Ectodermal cell (in vitro differentiated cells): ENCODE results near the gene ARHGEF19.

ENCODE experiments used
- H3K27ac ChIP-seq: 2 replicates; pipeline ENCODE4 v1.7.0; 2013; ENCODE audit warnings: mild to moderate bottlenecking, low read depth, low read length; ENCODE audit not compliant: insufficient read depth, poor library complexity, severe bottlenecking
- H3K27me3 ChIP-seq: 2 replicates; pipeline ENCODE4 v1.7.0; 2013; ENCODE audit warnings: mild to moderate bottlenecking, low read length; ENCODE audit not compliant: insufficient read depth, control insufficient read depth, poor library complexity, severe bottlenecking
- H3K36me3 ChIP-seq: one replicate; pipeline ENCODE4 v1.7.0; 2013; ENCODE audit warnings: low read length; ENCODE audit not compliant: control insufficient read depth, insufficient read depth
- H3K4me1 ChIP-seq: one replicate; pipeline ENCODE4 v1.7.0; 2013; ENCODE audit warnings: low read length; ENCODE audit not compliant: control insufficient read depth, insufficient read depth
- H3K4me3 ChIP-seq: 2 replicates; pipeline ENCODE4 v1.7.0; 2013; ENCODE audit warnings: low read depth, low read length, control low read depth; ENCODE audit not compliant: insufficient read depth
- H3K9me3 ChIP-seq: 2 replicates; pipeline ENCODE4 v1.7.0; 2013; ENCODE audit warnings: mild to moderate bottlenecking, low read length, moderate library complexity; ENCODE audit not compliant: control insufficient read depth
- WGBS, 2 experiments: methylation state at CpG; one replicate each; pipeline ENCODE4 v1.1.7; 2013; ENCODE audit warnings: missing lambda C conversion rate in 2 of 2; 5-methylcytosine and 5-hydroxymethylcytosine counted together

Gene ARHGEF19

DNA sequence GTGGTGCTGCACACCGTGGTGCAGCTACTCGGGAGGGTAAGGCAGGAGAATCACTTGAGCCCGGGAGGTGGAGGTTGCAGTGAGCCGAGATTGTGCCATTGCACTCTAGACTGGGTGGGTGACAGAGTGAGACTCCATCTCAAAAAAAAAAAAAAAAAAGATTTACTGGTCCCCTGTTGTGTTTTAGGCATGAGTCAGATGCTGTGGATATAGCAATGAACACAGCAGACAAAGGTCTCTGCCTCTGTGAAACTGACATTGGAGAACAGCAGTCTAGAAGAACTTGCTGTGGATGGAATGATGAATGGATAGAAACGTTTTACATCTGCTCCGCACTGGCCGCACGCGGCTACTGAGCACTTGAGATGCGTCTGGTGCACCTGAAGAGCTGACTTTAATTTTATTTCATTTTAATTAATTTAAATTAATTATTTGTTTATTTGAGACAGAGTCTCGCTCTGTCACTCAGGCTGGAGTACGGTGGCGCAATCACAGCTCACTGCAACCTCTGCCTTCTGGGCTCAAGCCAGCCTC lies 32.1 kb downstream of the ARHGEF19 start:
- Histone ChIP-seq H3K27ac (no peak overlapping the region), H3K27me3 (no peaks in the 10 kb centered on the region), H3K4me1 (peaks cover 14% of the 10 kb centered on the region), H3K9me3 (no peaks in the 10 kb centered on the region), H3K36me3 (no peaks in the 10 kb centered on the region), H3K4me3 (no peak overlapping the region)
- 89 to 94% methylated on average over 12 to 13 of the region's 13 CpGs for WGBS, 2 experiments

DNA sequence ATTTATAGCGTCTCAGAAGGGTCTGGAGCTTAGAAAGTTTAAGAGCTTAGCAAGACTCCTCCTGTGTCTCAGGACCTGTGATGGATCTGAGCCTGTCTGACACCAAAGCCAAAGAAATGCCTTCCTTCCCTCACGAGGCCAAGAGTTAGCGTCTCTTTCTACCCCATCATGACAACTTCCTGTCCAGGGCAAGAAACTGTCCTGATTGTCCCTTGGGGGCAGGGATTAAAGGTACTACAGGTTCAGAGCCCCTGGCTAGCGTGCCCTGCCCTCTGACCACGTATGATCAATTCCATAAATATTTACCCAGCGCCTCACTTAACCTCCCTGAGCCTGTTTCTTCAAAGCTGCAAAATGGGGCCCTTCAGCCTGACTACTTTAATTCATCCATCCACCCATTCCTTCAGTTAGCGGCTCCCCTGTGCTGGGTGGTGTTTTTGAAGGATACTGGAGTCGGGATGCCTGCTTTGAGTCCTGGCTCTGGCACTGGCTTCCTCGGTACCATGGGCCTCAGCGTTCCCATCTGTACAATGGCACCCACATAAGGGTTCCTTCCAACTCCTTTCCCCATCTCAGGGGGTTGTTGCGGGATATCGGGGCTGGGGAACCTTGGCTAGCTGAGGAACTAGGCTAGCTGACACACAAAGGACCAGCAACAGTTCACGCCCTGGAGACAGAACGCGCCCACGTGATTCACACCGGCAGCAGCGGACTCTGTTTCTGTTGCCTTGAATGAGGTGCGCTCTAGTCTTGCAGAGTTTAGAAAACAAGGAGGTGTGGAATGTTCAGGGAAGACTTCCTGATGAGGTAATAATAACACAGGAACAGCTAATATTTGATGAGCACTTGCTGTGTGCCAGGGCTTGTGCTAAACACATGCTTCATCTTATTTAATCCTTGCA lies 33.6 kb downstream of the ARHGEF19 start:
- no peak overlapping the region for H3K4me3 ChIP-seq
- no peaks in the 10 kb centered on the region for H3K9me3 ChIP-seq
- H3K27ac ChIP-seq, result no peak overlapping the region
- H3K36me3 ChIP-seq, result no peaks in the 10 kb centered on the region
- peaks cover 21% of the 10 kb centered on the region for H3K4me1 ChIP-seq
- WGBS, 2 experiments, result 93 to 95% methylated on average over 19 of the region's 19 CpGs
- no peaks in the 10 kb centered on the region for H3K27me3 ChIP-seq

GRCh38 chr1:16177306-16177705 lies 35.1 kb downstream of the ARHGEF19 start:
- peaks cover 28% of the 10 kb centered on the region for H3K4me1 ChIP-seq
- H3K4me3 ChIP-seq, result no peak overlapping the region
- H3K27ac ChIP-seq, result no peak overlapping the region
- no peaks in the 10 kb centered on the region for H3K36me3 ChIP-seq
- no peaks in the 10 kb centered on the region for H3K27me3 ChIP-seq
- WGBS, 2 experiments, result 96 to 97% methylated on average over 4 of the region's 4 CpGs
- H3K9me3 ChIP-seq, result no peaks in the 10 kb centered on the region

- peaks cover 27% of the 10 kb centered on the region for H3K4me1 ChIP-seq
- no peak overlapping the region for H3K27ac ChIP-seq
- H3K9me3 ChIP-seq, result no peaks in the 10 kb centered on the region
- H3K36me3 ChIP-seq, result no peaks in the 10 kb centered on the region
- no peaks in the 10 kb centered on the region for H3K27me3 ChIP-seq
- H3K4me3 ChIP-seq, result no peak overlapping the region
- 95% methylated on average over 7 of the region's 7 CpGs for WGBS, 2 experiments
Observed at GRCh38 chr1:16176653-16177052, 35.8 kb downstream of the ARHGEF19 start.

DNA sequence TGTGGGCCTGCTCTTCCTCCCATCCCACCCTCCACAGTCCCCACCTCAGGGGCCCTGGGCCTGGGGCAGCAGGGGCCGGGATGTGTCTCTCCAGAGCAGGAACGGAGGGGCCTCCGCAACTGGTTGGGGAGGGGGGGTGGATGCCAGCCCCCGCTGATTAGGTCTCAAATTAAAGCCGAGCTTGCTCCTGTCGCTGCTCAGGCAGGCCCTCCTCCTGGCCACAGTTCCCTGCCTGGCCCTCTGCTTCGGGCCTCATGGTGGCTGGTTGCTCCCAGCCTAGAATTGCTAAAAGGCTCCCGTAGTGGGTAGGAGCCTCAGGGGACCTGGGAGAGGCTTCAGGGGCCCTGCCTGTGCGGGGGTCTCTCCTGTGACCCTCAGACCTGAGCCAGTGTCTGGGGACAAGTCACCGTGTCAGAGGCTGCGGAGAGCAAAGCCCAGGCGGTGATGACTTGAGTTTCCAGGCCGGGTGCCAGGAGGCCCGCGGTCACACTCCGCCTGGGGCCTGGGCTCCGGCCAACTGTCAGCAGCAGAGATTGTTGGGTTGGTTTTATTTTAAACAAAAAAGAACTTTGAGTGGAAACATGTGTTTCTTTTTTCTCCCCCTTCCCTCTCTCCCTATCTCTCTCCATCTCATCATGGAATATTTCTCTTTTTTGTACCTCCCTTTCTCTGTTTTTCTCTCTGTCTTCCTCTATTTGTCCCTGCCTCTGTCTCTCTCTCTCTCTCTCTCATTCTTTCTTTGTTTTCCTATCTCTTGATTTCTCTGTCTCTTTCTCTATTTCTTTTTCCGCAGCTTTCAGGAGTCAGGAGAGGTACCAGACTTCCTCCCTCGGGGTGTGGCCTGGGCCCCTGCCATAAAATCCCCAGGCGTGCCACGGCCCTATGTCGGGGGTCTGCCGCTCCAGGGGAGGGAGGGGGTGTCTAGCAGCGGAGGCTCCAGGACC lies 36.6 kb downstream of the ARHGEF19 start:
- no peaks in the 10 kb centered on the region for H3K9me3 ChIP-seq
- WGBS, 2 experiments, result 68 to 72% methylated on average over 24 of the region's 24 CpGs
- H3K4me1 ChIP-seq, result peaks cover 28% of the 10 kb centered on the region
- no peaks in the 10 kb centered on the region for H3K27me3 ChIP-seq
- no peak overlapping the region for H3K4me3 ChIP-seq
- peak overlapping the region; percentile 65 for H3K27ac ChIP-seq
- no peaks in the 10 kb centered on the region for H3K36me3 ChIP-seq

GRCh38 chr1:16174886-16175598 lies 37.4 kb downstream of the ARHGEF19 start:
- Histone ChIP-seq H3K4me3 (no peak overlapping the region), H3K27ac (peak overlapping the region; percentile 52)
- WGBS, 2 experiments, result 59 to 61% methylated on average over 20 to 22 of the region's 22 CpGs

DNA sequence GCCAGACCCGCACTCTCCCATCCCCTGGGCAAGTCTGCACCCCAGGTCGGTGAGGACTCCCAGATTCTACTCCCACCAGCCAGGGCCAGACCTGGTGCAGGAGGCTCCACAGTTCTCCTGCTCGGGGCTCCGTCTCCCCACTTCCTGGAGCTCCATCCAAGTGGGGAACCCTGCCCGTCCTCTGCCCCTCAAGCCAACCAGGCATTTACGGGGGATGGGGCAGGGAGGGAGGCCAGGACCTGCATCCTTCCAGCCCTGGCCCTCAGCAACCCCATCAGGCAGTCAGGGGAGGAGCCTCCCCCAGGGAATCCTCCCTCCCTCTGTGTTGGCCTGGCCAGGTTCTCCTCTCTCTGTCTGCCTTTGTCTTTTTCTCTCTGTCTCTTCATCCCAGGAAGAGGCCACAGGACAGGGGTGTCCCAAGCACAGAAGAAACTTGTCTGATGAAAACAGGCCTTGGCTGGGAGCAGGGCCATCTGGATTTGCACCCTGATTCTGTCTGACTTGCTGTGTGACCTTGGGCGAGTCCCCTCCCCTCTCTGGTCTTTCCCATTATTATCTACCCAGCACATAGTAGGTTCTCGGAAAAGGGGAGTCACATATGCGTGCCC lies 38.1 kb downstream of the ARHGEF19 start:
- Histone ChIP-seq H3K4me1 (peaks cover 28% of the 10 kb centered on the region), H3K27me3 (no peaks in the 10 kb centered on the region), H3K27ac (peak overlapping the region; percentile 52), H3K9me3 (no peaks in the 10 kb centered on the region), H3K36me3 (no peaks in the 10 kb centered on the region), H3K4me3 (no peak overlapping the region)
- 82 to 90% methylated on average over 9 of the region's 9 CpGs for WGBS, 2 experiments

More at GRCh38 chr1:16174886-16175598, 37.4 kb downstream of the ARHGEF19 start:
- Histone ChIP-seq H3K9me3 (no peaks in the 10 kb centered on the region), H3K4me1 (peaks cover 28% of the 10 kb centered on the region), H3K27me3 (no peaks in the 10 kb centered on the region), H3K36me3 (no peaks in the 10 kb centered on the region)

- peaks cover 32% of the 10 kb centered on the region for H3K4me1 ChIP-seq
- H3K27ac ChIP-seq, result no peak overlapping the region
- WGBS, 2 experiments, result 75% methylated on average over 12 of the region's 12 CpGs
Observed at GRCh38 chr1:16173447-16174260, 38.8 kb downstream of the ARHGEF19 start.

DNA sequence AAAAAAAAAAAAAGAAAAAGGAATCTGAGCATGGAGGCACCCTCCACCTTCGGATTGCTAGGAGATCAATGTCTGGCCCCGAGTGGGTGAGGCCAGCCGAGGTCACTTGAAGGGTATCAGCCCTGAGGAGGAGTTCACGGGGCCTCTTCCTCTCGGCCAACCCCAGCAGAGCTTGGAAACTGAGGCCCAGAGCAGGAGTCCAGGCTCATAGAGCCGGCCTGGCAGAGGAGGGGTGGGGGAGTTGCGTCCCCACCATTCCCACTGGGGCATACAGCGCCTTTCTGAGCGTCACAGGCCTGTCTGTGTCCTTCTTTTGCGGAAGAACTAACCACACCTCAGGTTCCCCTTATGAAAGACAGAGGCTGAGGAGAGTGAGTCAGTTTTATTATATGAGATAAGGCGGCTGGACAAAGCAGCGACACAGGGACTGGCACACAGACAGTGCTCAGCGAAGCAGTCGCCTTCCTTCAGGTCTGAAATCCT lies 39.4 kb downstream of the ARHGEF19 start:
- Histone ChIP-seq H3K27ac (no peak overlapping the region), H3K27me3 (no peaks in the 10 kb centered on the region), H3K4me3 (no peak overlapping the region), H3K9me3 (no peaks in the 10 kb centered on the region), H3K4me1 (peaks cover 34% of the 10 kb centered on the region), H3K36me3 (no peaks in the 10 kb centered on the region)
- 92 to 94% methylated on average over 14 of the region's 14 CpGs for WGBS, 2 experiments

More at GRCh38 chr1:16173447-16174260, 38.8 kb downstream of the ARHGEF19 start:
- H3K4me3 ChIP-seq, result no peak overlapping the region
- no peaks in the 10 kb centered on the region for H3K9me3 ChIP-seq
- H3K27me3 ChIP-seq, result no peaks in the 10 kb centered on the region
- no peaks in the 10 kb centered on the region for H3K36me3 ChIP-seq
